Kidney capillary endothelial cell (primary cell): Measurements from ENCODE around the gene SCAF4.
A peak's percentile ranks its signal among the peaks of the same experiment; 100 is the strongest.
"Not testable (repeated sequence)": the region's sequence is repeated elsewhere in the genome, so short reads cannot be mapped to it uniquely, and the experiment has no call there.

ENCODE experiments used
- DNase-seq: peaks from one replicate; pipeline ENCODE4 v3.0.0-alpha.2; 2018; ENCODE audit warnings: low spot score

The SCAF4 gene

GRCh38 chr21:31668651-31669491 lies 63.0 kb downstream of the SCAF4 start:
- no peak for DNase-seq

GRCh38 chr21:31667639-31668038 lies 64.3 kb downstream of the SCAF4 start:
- DNase-seq, result no peak

GRCh38 chr21:31667132-31667531 lies 64.8 kb downstream of the SCAF4 start:
- DNase-seq, result no peak

- no peak for DNase-seq
Measured at GRCh38 chr21:31666445-31667010, 65.4 kb downstream of the SCAF4 start.

GRCh38 chr21:31665869-31666268 lies 66.0 kb downstream of the SCAF4 start:
- not testable (repeated sequence) for DNase-seq

- no peak for DNase-seq
Measured at GRCh38 chr21:31665397-31665796, 66.5 kb downstream of the SCAF4 start.

- DNase-seq, result no peak
Measured at GRCh38 chr21:31663584-31664249, 68.2 kb downstream of the SCAF4 start.

GRCh38 chr21:31660591-31660990 lies 71.3 kb downstream of the SCAF4 start:
- no peak for DNase-seq

- DNase-seq, result no peak
Measured at GRCh38 chr21:31660259-31660565, 71.7 kb downstream of the SCAF4 start.

- peak; percentile 89 for DNase-seq
Measured at GRCh38 chr21:31659536-31660258, 72.2 kb downstream of the SCAF4 start, which contains the start of gene SOD1. Gene SOD1 (plus strand): TSS chr21:31659693. CDS start chr21:31659770, 77 bp downstream.

GRCh38 chr21:31659286-31659535 lies 72.7 kb downstream of the SCAF4 start:
- no peak for DNase-seq

GRCh38 chr21:31658053-31658452 lies 73.9 kb downstream of the SCAF4 start:
- DNase-seq, result no peak

GRCh38 chr21:31656199-31657095 lies 75.5 kb downstream of the SCAF4 start:
- DNase-seq, result no peak

- not testable (repeated sequence) for DNase-seq
Measured at GRCh38 chr21:31654821-31655580, 76.9 kb downstream of the SCAF4 start.

GRCh38 chr21:31654340-31654739 lies 77.6 kb downstream of the SCAF4 start:
- no peak for DNase-seq

GRCh38 chr21:31651491-31651890 lies 80.4 kb downstream of the SCAF4 start:
- not testable (repeated sequence) for DNase-seq

GRCh38 chr21:31650930-31651329 lies 81.0 kb downstream of the SCAF4 start:
- DNase-seq, result no peak

GRCh38 chr21:31647650-31648049 lies 84.3 kb downstream of the SCAF4 start:
- no peak for DNase-seq

- DNase-seq, result no peak
Measured at GRCh38 chr21:31644643-31645042, 87.3 kb downstream of the SCAF4 start.

GRCh38 chr21:31641416-31641922 lies 90.4 kb downstream of the SCAF4 start:
- DNase-seq, result no peak

- DNase-seq, result no peak
Measured at GRCh38 chr21:31636874-31637273, 95.0 kb downstream of the SCAF4 start.
